Suprapubic skin (tissue), 4 donors: ENCODE measurements around the gene SPRYD3. TPM values are rescaled to one million over a fixed set of nuclear protein-coding genes. Genes with fewer than 3 reads are reported as not detected.
A peak's percentile ranks its signal among the peaks of the same experiment; 100 is the strongest.

ENCODE experiments used
- DNase-seq, 2 donors: peaks; one replicate each; pipeline ENCODE4 v3.0.0-alpha.2; 2019; ENCODE audit warnings: low spot score in 2 of 2
- H3K27ac ChIP-seq: fragments of 200-600 bp; sonication (generic); one replicate; pipeline ENCODE4 v1.5.1; 2019
- H3K27me3 ChIP-seq: fragments of 200-600 bp; sonication (generic); one replicate; pipeline ENCODE4 v1.5.1; 2019
- H3K36me3 ChIP-seq: fragments of 200-600 bp; sonication (generic); one replicate; pipeline ENCODE4 v1.5.1; 2019
- H3K4me1 ChIP-seq: fragments of 200-600 bp; sonication (generic); one replicate; pipeline ENCODE4 v1.5.1; 2019
- H3K4me3 ChIP-seq: fragments of 200-600 bp; sonication (generic); one replicate; pipeline ENCODE4 v1.5.1; 2019; ENCODE audit warnings: mild to moderate bottlenecking
- H3K9me3 ChIP-seq: fragments of 200-600 bp; sonication (generic); one replicate; pipeline ENCODE4 v1.5.1; 2019
- EP300 ChIP-seq: sonication (generic); formaldehyde crosslinking; IDR thresholded peaks from one replicate; pipeline ENCODE4 v1.6.1; 2017; ENCODE audit warnings: antibody characterized with exemption
- POLR2A ChIP-seq, 2 donors: fragments of 450-650 bp; IDR thresholded peaks; one replicate each; pipeline ENCODE4 v1.6.1; 2017; ENCODE audit warnings: antibody characterized with exemption in 2 of 2, mild to moderate bottlenecking in 2 of 2, moderate library complexity in 2 of 2
- POLR2AphosphoS5 ChIP-seq, 3 donors: sonication (generic); formaldehyde crosslinking; IDR thresholded peaks; one replicate each; pipeline ENCODE4 v1.6.1; 2017; ENCODE audit warnings: antibody characterized with exemption in 3 of 3
- WGBS: methylation state at CpG from one replicate; pipeline ENCODE4 v1.1.5; 2018; 5-methylcytosine and 5-hydroxymethylcytosine counted together
- total RNA-seq, 4 donors: library from RNA; depleted of rRNA; stranded (reverse); fragments of >200 nt; gene quantifications; one replicate each; pipeline ENCODE4 v1.1.0, GENCODE V29; 2016
- TF ChIP-seq, protein P1 (sequence below), 2 donors: fragments of 200-600 bp in 1 of 2; fragments of 450-650 bp in 1 of 2; sonication (generic) in 1 of 2; IDR thresholded peaks; one replicate each; pipeline ENCODE4 v1.5.1; 2016 to 2019; ENCODE audit warnings: antibody characterized with exemption in 2 of 2, mild to moderate bottlenecking in 1 of 2, moderate library complexity in 1 of 2

Gene SPRYD3
- total RNA-seq, 4 donors from 2014 or later = 26.4 to 44.0 (median 34.4) TPM

DNA sequence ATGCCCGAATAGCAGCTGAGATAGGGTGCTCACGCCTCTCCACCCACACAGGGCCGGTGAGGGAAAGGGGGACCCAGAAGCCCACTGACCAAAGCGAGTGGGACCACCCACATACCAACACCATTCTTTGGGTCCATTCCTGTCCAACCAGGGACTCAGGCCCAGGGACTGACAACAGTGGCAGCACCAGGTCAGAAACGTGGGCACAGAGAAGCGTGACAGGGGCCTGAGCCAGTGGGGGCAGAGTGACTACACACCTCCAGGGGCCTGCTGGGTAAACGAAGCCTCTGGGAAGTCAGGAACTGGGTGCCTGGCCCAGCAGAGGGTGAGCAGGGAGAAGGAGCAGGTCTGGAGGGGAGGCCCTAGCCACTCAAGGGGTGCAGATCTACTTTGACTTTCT is 13.7 kb downstream of the SPRYD3 start:
- H3K9me3 ChIP-seq = no peaks in the 10 kb centered on the region
- DNase-seq = no peak
- peaks cover 81% of the 10 kb centered on the region for H3K4me1 ChIP-seq
- H3K27ac ChIP-seq = peak overlapping the region; percentile 10
- H3K27me3 ChIP-seq = no peaks in the 10 kb centered on the region
- no peak overlapping the region for H3K4me3 ChIP-seq
- peaks cover 63% of the 10 kb centered on the region for H3K36me3 ChIP-seq
- 87% methylated on average over 7 of the region's 7 CpGs for WGBS
- TF ChIP-seq, protein P1, sequence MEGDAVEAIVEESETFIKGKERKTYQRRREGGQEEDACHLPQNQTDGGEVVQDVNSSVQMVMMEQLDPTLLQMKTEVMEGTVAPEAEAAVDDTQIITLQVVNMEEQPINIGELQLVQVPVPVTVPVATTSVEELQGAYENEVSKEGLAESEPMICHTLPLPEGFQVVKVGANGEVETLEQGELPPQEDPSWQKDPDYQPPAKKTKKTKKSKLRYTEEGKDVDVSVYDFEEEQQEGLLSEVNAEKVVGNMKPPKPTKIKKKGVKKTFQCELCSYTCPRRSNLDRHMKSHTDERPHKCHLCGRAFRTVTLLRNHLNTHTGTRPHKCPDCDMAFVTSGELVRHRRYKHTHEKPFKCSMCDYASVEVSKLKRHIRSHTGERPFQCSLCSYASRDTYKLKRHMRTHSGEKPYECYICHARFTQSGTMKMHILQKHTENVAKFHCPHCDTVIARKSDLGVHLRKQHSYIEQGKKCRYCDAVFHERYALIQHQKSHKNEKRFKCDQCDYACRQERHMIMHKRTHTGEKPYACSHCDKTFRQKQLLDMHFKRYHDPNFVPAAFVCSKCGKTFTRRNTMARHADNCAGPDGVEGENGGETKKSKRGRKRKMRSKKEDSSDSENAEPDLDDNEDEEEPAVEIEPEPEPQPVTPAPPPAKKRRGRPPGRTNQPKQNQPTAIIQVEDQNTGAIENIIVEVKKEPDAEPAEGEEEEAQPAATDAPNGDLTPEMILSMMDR (IDR thresholded peaks at IDR 0.05) = no peak
- no peak for TF ChIP-seq POLR2A (IDR thresholded peaks at IDR 0.05)
- no peak for TF ChIP-seq POLR2AphosphoS5 (IDR thresholded peaks at IDR 0.05)
- no peak for TF ChIP-seq EP300

DNA sequence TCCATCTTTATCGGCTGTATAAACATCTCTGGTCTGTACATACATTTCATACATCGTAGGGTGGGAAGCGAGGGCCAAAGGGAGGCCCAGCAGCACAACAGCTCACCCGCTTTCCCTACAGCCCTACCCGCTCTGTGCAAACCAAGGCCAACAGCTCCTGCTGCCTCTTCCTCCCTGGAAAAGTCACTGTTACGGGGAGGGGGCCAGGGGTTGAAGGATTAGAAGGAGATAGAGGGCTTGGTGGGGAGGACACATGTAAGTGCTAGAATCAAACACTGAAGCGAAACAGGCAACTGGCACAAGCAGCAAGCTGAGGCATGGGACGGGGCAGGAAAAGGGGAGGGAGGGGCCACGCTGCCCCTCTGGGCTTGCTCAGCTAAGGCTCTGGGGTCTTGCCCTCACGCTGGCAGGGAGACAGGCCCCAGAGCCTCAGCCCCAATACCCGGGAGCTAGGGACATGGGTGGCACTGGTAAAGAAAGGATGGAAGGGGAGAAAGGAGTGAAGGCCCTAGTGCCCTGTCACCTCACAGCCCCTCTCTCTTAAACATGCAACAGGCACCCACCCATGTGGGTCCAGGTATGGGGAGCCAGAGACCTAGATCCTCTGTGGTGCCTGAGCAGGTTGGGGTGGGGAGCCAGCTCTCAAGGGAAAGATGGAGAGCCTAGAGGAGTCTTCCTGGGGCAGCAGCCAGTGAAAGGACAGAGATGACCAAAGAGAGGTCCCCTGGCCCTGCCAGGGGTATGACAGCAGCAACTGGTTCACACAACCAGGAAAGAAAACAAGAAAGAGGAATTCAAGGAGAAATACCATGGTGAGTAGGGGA is 14.4 kb downstream of the SPRYD3 start:
- Histone ChIP-seq H3K27me3 (no peaks in the 10 kb centered on the region), H3K27ac (peak overlapping the region; percentile 64), H3K9me3 (no peaks in the 10 kb centered on the region), H3K36me3 (peaks cover 69% of the 10 kb centered on the region), H3K4me3 (no peak overlapping the region), H3K4me1 (peaks cover 81% of the 10 kb centered on the region)
- TF ChIP-seq EP300 (no peak), POLR2AphosphoS5 (IDR thresholded peaks at IDR 0.05) (no peak), POLR2A (IDR thresholded peaks at IDR 0.05) (no peak)
- TF ChIP-seq, protein P1 (IDR thresholded peaks at IDR 0.05) = no peak
- 78% methylated on average over 11 of the region's 11 CpGs for WGBS
- DNase-seq = no peak

DNA sequence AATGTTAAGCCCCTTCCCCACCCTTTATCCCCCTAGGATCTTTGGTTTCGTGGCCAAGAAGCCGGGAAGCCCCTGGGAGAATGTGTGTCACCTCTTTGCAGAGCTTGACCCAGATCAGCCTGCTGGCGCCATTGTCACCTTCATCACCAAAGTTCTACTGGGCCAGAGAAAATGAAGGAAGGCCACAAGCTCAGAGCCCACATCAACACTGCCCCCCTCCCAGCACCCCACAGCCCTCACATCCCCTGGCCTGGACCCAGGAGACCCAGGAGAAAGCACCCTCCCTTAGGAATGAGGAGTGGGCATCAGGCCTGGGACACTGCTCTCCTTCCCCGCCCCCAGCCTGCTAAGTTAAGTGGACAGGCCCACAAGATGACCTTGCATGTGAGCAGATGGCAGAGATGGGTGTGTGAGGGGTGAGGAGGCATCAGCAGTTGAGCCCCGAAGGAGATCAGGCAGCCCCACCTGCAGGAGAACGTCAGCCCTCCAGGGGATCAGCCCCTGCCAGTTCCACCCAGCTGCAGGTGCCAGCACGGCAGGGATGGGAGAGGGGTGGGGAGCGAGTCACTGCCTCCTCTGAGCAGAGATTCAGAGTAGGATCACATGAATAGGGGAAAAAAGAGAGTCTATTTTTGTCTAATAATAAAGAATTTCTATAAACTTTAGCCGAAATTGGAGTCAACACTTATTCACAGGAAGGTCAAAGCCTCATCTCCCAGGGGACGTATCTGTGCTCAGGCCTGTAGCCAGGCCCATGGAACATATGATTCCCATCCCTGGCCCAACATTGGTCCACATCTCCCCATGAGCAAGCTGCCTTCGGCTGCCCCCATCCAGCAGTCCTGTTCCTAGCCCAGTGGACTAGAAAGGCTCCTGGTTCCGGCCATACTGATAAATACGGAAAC is 15.2 kb downstream of the SPRYD3 start:
- Histone ChIP-seq H3K4me1 (peaks cover 80% of the 10 kb centered on the region), H3K9me3 (no peaks in the 10 kb centered on the region), H3K27ac (peak overlapping the region; percentile 64), H3K27me3 (no peaks in the 10 kb centered on the region), H3K36me3 (peaks cover 78% of the 10 kb centered on the region), H3K4me3 (no peak overlapping the region)
- peak in 1 of 3 donors; percentile 26 for TF ChIP-seq POLR2AphosphoS5 (IDR thresholded peaks at IDR 0.05)
- TF ChIP-seq, protein P1 (IDR thresholded peaks at IDR 0.05) = no peak
- peak in 1 of 2 donors; percentile 82 for DNase-seq
- 54% methylated on average over 13 of the region's 13 CpGs for WGBS

DNA sequence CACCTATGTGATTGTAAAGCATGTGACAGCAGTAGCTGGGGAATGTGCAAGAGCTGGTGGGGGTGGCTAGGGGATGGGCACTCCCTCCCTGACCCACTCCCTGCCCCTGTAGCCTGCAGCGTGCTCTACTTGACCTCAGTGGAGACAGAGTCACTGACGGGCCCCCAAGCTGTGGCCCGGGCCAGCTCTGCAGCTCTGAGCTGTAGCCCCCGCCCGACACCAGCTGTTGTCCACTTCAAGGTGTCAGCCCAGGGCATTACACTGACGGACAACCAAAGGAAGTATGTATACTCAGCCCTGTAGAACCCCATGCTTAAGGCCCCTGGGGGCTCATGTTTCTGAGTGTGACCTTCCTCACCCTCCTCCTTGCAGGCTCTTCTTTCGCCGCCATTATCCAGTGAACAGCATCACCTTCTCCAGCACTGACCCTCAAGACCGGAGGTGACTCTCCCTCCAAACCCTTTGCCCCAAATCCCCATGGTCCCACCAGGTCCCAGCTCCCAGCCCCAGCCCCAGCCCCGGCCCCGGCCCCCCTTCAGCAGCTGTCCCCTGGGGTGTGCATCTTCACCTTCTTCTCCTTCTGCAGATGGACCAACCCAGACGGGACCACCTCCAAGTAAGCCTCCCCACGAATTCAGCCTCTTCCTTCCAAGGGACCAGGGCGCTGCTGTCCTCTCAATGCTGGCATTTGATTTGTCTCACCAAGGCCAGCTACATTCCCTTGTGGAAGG is 16.0 kb downstream of the SPRYD3 start:
- no peaks in the 10 kb centered on the region for H3K27me3 ChIP-seq
- H3K27ac ChIP-seq = peak overlapping the region; percentile 45
- TF ChIP-seq, protein P1 (IDR thresholded peaks at IDR 0.05) = no peak
- TF ChIP-seq POLR2A (IDR thresholded peaks at IDR 0.05) (no peak), POLR2AphosphoS5 (IDR thresholded peaks at IDR 0.05) (no peak), EP300 (no peak)
- peaks cover 72% of the 10 kb centered on the region for H3K4me1 ChIP-seq
- DNase-seq = peak in 1 of 2 donors; percentile 60
- no peaks in the 10 kb centered on the region for H3K9me3 ChIP-seq
- H3K4me3 ChIP-seq = no peak overlapping the region
- 91% methylated on average over 10 of the region's 14 CpGs for WGBS
- peaks cover 85% of the 10 kb centered on the region for H3K36me3 ChIP-seq
